ENCODE data around the gene TMEM18.

TMEM18 gene

GRCh38 chr2:689237-689636 is 12.0 kb upstream of the TMEM18 start:
- no peaks in the 10 kb centered on the region for H3K4me1 ChIP-seq (ENCODE audit: control insufficient read depth, insufficient read depth, low read length)
- no peak for TF ChIP-seq ZNF239 (tag by site-specific recombination; IDR thresholded peaks at IDR 0.05)
- no peak for TF ChIP-seq IKZF3 (tag by site-specific recombination; IDR thresholded peaks at IDR 0.05)
- TF ChIP-seq MEIS1 (CRISPR knock-in tag; IDR thresholded peaks at IDR 0.05; ENCODE audit: borderline replicate concordance): no peak
- no peak for TF ChIP-seq ZNF621 (tag by site-specific recombination; IDR thresholded peaks at IDR 0.05)
- TF ChIP-seq ZNF354C (tag by site-specific recombination; IDR thresholded peaks at IDR 0.05; ENCODE audit: borderline replicate concordance, low read depth): no peak
- TF ChIP-seq CTCF (tag by site-specific recombination; IDR thresholded peaks at IDR 0.05): no peak
- TF ChIP-seq ZFHX2 (tag by site-specific recombination; conservative IDR thresholded peaks at IDR 0.05): no peak
- TF ChIP-seq KLF7 (tag by site-specific recombination; IDR thresholded peaks at IDR 0.05; ENCODE audit: borderline replicate concordance): no peak
- no peak for TF ChIP-seq ZNF398 (tag by site-specific recombination; IDR thresholded peaks at IDR 0.05)
- TF ChIP-seq ZNF654 (tag by site-specific recombination; IDR thresholded peaks at IDR 0.05; ENCODE audit: low read depth): no peak
- ChIA-PET POLR2A (no interaction called here), CTCF (interaction anchor here (0.9 kb wide), 1 partner anchor 22 kb away, joined by 4 read pairs; no protein-coding TSS in a partner anchor)
- no peaks in the 10 kb centered on the region for H3K36me3 ChIP-seq (ENCODE audit: control insufficient read depth in 2 of 2, insufficient read depth in 1 of 2, low read length in 2 of 2)
- H3K4me3 ChIP-seq (ENCODE audit: low read depth, low read length): no peak overlapping the region
- no peak overlapping the region for H3K27ac ChIP-seq (ENCODE audit: extremely low read depth, low read depth, low read length)
- no peaks in the 10 kb centered on the region for H3K9me3 ChIP-seq (ENCODE audit: control insufficient read depth, insufficient read depth, low read depth, low read length)

- TF ChIP-seq ZNF785 (tag by site-specific recombination; IDR thresholded peaks at IDR 0.05) (no peak), ZNF560 (tag by site-specific recombination; IDR thresholded peaks at IDR 0.05; ENCODE audit: borderline replicate concordance) (no peak), ZNF626 (tag by site-specific recombination; IDR thresholded peaks at IDR 0.05) (no peak), ZNF18 (tag by site-specific recombination; IDR thresholded peaks at IDR 0.05) (no peak), ZNF544 (tag by site-specific recombination; IDR thresholded peaks at IDR 0.05) (no peak), KLF8 (tag by site-specific recombination; IDR thresholded peaks at IDR 0.05) (no peak), ZNF654 (tag by site-specific recombination; IDR thresholded peaks at IDR 0.05; ENCODE audit: low read depth) (no peak), ZBTB20 (tag by site-specific recombination; IDR thresholded peaks at IDR 0.05) (no peak), ZNF473 (tag by site-specific recombination; IDR thresholded peaks at IDR 0.05) (no peak), EGR2 (tag by site-specific recombination; IDR thresholded peaks at IDR 0.05; ENCODE audit: low read depth) (no peak), ZNF24 (tag by site-specific recombination; IDR thresholded peaks at IDR 0.05) (no peak), ZBTB8A (tag by site-specific recombination; IDR thresholded peaks at IDR 0.05) (no peak), ZNF585B (tag by site-specific recombination; IDR thresholded peaks at IDR 0.05) (no peak), ZBTB11 (tag by site-specific recombination; conservative IDR thresholded peaks at IDR 0.05; ENCODE audit: low read depth) (no peak), ZBTB48 (tag by site-specific recombination; IDR thresholded peaks at IDR 0.05) (no peak), ZNF37A (tag by site-specific recombination; IDR thresholded peaks at IDR 0.05) (no peak), ZNF660 (tag by site-specific recombination; IDR thresholded peaks at IDR 0.05) (no peak), MZF1 (tag by site-specific recombination; IDR thresholded peaks at IDR 0.05; ENCODE audit: borderline replicate concordance) (no peak), ZNF121 (tag by site-specific recombination; IDR thresholded peaks at IDR 0.05) (no peak)
- no peak overlapping the region for H3K27ac ChIP-seq (ENCODE audit: extremely low read depth, low read depth, low read length)
- no peaks in the 10 kb centered on the region for H3K36me3 ChIP-seq (ENCODE audit: control insufficient read depth in 2 of 2, insufficient read depth in 1 of 2, low read length in 2 of 2)
- no peak overlapping the region for H3K4me3 ChIP-seq (ENCODE audit: low read depth, low read length)
- no peaks in the 10 kb centered on the region for H3K9me3 ChIP-seq (ENCODE audit: control insufficient read depth, insufficient read depth, low read depth, low read length)
- ChIA-PET POLR2A (no interaction called here), CTCF (interaction anchor here (0.9 kb wide), 1 partner anchor 21 kb away, joined by 4 read pairs; no protein-coding TSS in a partner anchor)
- no peaks in the 10 kb centered on the region for H3K4me1 ChIP-seq (ENCODE audit: control insufficient read depth, insufficient read depth, low read length)
Measured at GRCh38 chr2:688504-689076, 11.4 kb upstream of the TMEM18 start.

Measured in HEK293 (cell line).